ENCODE measurements around the gene PPP1R8.

GRCh38 chr1:27865821-27866220 is 35.2 kb downstream of the PPP1R8 start:
- no peak for TF ChIP-seq CTCF (conservative IDR thresholded peaks at IDR 0.05; ENCODE audit: low read depth in 2 of 2)
- TF ChIP-seq REST (IDR thresholded peaks at IDR 0.05; ENCODE audit: unreplicated experiment), result no peak
- TF ChIP-seq EZH2phosphoT487 (IDR thresholded peaks at IDR 0.05; ENCODE audit: unreplicated experiment), result no peak
- TF ChIP-seq POLR2AphosphoS5 (IDR thresholded peaks at IDR 0.05; ENCODE audit: low read depth), result no peak
- no peak for TF ChIP-seq ZNF331 (CRISPR knock-in tag; IDR thresholded peaks at IDR 0.05; ENCODE audit: low read depth)
- no peak for TF ChIP-seq CREB1 (CRISPR knock-in tag; IDR thresholded peaks at IDR 0.05; ENCODE audit: low read depth)
- no peak for TF ChIP-seq EZH2 (IDR thresholded peaks at IDR 0.05; ENCODE audit: low read depth, unreplicated experiment)
